BJ (cell line): ENCODE data around the gene IL1RAPL1. TPM values are rescaled to one million over a fixed set of nuclear protein-coding genes. Genes with fewer than 3 reads are reported as not detected.

Experiments
- CTCF ChIA-PET: fragments of 350-600 bp; formaldehyde crosslinking; extraction: SDS; loops from one replicate; lab custom pipeline; 2021; ENCODE audit warnings: antibody characterized with exemption, inconsistent platforms; lab: Yijun Ruan, JAX
- POLR2A ChIA-PET: fragments of 300-600 bp; sonication (Branson Sonifier 250); formaldehyde crosslinking; extraction: SDS; loops from one replicate; lab custom pipeline; 2021; ENCODE audit warnings: antibody characterized with exemption; lab: Charles Lee
- DNase-seq: peaks from one replicate; pipeline ENCODE4 v3.0.0-alpha.2; 2011; ENCODE audit warnings: low read depth
- H3K27me3 ChIP-seq: 2 replicates; pipeline ENCODE4 v1.6.0; 2011; ENCODE audit warnings: low read length; ENCODE audit not compliant: control insufficient read depth, insufficient read depth
- H3K36me3 ChIP-seq: 2 replicates; pipeline ENCODE4 v1.5.1; 2011; ENCODE audit warnings: low read length; ENCODE audit not compliant: control insufficient read depth, insufficient read depth
- H3K4me3 ChIP-seq: 2 replicates; pipeline ENCODE4 v1.5.1; 2011; ENCODE audit warnings: low read depth, mild to moderate bottlenecking, control low read depth, low read length
- CTCF ChIP-seq: IDR thresholded peaks from 2 replicates; pipeline ENCODE4 v1.5.1; 2011; ENCODE audit warnings: low read depth, mild to moderate bottlenecking, control low read depth, inconsistent platforms, low read length, moderate library complexity; ENCODE audit not compliant: insufficient read depth
- polyA plus RNA-seq: library from polyadenylated mRNA; depleted of rRNA; stranded (reverse); fragments of >200 nt; gene quantifications from 2 replicates; pipeline ENCODE4 v1.2.3, GENCODE V29; 2011

IL1RAPL1 gene
- polyA plus RNA-seq, 1 experiment = 0.02 TPM

DNA sequence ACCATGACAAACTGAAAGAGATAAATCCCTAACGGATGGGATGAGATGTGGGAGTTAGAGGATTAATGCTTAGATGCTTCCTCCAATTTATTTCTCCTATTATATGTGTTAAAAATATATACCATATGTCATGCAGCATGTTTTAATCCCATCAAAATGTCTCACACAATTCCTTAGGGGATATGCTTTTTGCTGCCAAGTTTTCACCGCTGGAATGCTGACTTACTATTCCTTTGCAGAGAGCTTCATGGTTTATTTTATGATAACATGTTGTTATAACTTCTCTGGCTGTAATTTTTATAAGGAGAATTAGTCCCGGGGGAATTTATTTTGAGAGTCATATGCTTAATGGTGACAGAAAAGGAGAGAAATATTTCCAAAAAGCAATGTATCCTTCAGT lies 670.3 kb downstream of the IL1RAPL1 start:
- Histone ChIP-seq H3K36me3 (no peaks in the 10 kb centered on the region), H3K27me3 (no peaks in the 10 kb centered on the region), H3K4me3 (no peak overlapping the region)
- POLR2A ChIA-PET = no interaction called here
- CTCF ChIA-PET = no interaction called here
- no peak for TF ChIP-seq CTCF
- DNase-seq = no peak

- Histone ChIP-seq H3K27me3 (no peaks in the 10 kb centered on the region), H3K4me3 (no peak overlapping the region), H3K36me3 (no peaks in the 10 kb centered on the region)
- ChIA-PET POLR2A (no interaction called here), CTCF (no interaction called here)
- no peak for TF ChIP-seq CTCF
- DNase-seq = no peak
These were observed 682.1 kb downstream of the IL1RAPL1 start for GRCh38 chrX:29269390-29269789.

- no peak for DNase-seq
- no peak overlapping the region for H3K4me3 ChIP-seq
- no peaks in the 10 kb centered on the region for H3K36me3 ChIP-seq
- H3K27me3 ChIP-seq = no peaks in the 10 kb centered on the region
- ChIA-PET POLR2A (no interaction called here), CTCF (no interaction called here)
- no peak for TF ChIP-seq CTCF
These were observed 687.3 kb downstream of the IL1RAPL1 start for GRCh38 chrX:29274517-29274916.

- ChIA-PET CTCF (no interaction called here), POLR2A (no interaction called here)
- H3K4me3 ChIP-seq = no peak overlapping the region
- TF ChIP-seq CTCF = no peak
- no peaks in the 10 kb centered on the region for H3K36me3 ChIP-seq
- no peak for DNase-seq
- no peaks in the 10 kb centered on the region for H3K27me3 ChIP-seq
These were observed 688.7 kb downstream of the IL1RAPL1 start for GRCh38 chrX:29275928-29276327.

- no peak for TF ChIP-seq CTCF
- Histone ChIP-seq H3K36me3 (no peaks in the 10 kb centered on the region), H3K27me3 (no peaks in the 10 kb centered on the region), H3K4me3 (no peak overlapping the region)
- ChIA-PET CTCF (no interaction called here), POLR2A (no interaction called here)
- no peak for DNase-seq
These were observed 694.0 kb downstream of the IL1RAPL1 start for GRCh38 chrX:29281078-29281742.
